LNCaP clone FGC (cell line): Measurements from ENCODE around the gene RIN3.

Source experiments
- DNase-seq: peaks from one replicate; pipeline ENCODE4 v3.0.0-alpha.2; 2011; ENCODE audit warnings: low read depth
- H3K4me3 ChIP-seq: 2 replicates; pipeline ENCODE4 v1.5.1; 2011; ENCODE audit warnings: mild to moderate bottlenecking, low read depth, low read length, control low read depth
- TF ChIP-seq, protein P1 (sequence below): IDR thresholded peaks from 2 replicates; pipeline ENCODE4 v1.5.1; 2012; ENCODE audit warnings: mild to moderate bottlenecking; ENCODE audit not compliant: control insufficient read depth, insufficient read depth; ENCODE audit errors: extremely low read depth

Gene RIN3

DNA sequence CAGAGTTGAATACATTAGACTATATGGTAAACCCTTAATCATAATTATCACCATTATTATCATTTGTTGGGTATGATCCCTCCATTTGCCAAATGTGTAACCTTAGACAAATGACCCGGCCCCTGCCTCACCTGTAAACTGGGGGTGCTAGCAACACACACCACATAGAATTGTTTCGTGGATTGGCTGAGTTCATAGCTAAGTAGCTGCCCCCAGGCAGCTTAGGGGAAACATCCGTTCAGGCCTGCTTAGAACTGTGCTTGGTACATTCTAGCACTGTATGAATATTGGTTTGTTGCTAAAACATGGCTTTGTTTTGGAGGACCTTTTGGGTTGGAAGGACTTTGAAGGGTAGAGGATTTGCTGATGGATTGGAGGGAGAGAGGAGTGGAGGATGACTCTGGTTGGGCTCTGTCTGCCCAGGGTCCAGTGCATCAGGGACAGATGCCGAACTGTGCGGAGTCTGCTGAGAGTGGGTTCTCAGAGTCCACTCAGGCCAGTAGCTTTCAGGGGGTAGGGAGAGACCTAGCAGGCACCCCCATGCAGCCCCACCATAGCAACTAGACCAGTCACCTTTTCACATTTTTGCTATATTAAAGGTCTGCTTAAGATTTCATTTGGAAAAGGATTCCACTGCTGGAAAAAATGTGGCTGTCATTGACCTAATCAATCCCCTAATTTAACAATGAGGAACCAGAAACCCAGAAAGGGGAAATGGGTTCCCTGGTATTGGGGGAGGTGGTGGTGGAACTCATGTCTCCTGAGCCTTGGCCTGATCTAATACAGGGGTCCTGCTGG lies 2.2 kb downstream of the RIN3 start:
- no peak for DNase-seq
- TF ChIP-seq, protein P1, sequence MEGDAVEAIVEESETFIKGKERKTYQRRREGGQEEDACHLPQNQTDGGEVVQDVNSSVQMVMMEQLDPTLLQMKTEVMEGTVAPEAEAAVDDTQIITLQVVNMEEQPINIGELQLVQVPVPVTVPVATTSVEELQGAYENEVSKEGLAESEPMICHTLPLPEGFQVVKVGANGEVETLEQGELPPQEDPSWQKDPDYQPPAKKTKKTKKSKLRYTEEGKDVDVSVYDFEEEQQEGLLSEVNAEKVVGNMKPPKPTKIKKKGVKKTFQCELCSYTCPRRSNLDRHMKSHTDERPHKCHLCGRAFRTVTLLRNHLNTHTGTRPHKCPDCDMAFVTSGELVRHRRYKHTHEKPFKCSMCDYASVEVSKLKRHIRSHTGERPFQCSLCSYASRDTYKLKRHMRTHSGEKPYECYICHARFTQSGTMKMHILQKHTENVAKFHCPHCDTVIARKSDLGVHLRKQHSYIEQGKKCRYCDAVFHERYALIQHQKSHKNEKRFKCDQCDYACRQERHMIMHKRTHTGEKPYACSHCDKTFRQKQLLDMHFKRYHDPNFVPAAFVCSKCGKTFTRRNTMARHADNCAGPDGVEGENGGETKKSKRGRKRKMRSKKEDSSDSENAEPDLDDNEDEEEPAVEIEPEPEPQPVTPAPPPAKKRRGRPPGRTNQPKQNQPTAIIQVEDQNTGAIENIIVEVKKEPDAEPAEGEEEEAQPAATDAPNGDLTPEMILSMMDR = no peak
- no peak overlapping the region for H3K4me3 ChIP-seq

DNA sequence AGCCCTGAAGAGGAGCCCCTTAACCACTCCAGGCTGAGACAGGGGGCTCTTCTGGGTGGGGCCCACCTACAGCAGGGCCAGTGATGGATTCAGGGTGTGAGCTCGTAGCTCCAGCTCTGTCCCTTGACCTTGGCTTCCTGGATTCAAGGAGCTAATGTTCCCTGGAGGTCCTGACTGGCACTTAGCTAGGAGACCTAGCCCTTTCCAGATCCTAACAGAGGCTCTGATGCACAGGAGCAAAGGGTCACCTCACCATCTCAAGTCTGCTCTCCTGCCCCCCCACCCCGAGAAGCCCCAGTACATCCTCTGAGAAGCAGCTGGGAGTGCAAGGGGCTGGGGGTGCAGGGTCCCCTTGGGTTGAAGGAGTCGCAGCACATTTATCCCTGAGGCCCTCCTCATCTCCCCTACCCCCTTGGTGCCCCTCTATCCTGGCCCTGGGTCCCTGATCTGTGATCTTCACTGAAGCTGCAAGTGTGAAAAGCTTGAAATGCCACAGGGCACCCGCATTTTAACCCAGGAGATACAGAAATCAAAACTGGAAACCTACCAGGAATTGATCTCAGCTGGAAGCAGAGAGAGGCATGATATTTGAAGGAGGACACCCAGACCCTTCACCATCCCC lies 2.9 kb downstream of the RIN3 start:
- DNase-seq = no peak
- TF ChIP-seq, protein P1 = no peak
- no peak overlapping the region for H3K4me3 ChIP-seq

DNA sequence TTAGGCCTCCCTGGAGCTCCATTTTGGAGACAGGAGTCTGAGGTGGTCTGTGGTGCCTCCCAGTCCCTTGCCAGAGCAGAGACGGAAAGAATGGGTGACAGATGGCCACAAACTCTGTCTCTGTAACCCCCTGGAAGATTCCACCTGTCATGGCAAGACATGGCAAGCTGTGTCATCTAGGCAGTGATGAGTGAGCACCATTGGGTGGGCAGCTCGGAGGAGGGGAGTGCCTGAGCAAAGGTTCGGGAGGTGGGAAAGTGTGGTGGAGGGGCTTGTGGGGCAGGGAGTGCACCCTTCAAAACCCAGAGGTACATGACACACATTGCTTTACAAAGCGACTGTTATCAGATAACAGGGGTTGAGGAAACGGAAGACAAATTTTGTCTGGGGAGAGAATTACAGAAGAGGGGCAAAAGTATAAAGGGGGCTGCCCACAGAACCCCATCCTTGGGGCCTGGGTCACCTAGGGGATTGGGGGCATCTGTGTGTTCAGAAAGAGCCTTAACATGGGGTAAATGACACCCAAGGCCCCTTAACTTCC lies 3.5 kb downstream of the RIN3 start:
- TF ChIP-seq, protein P1 = no peak
- no peak overlapping the region for H3K4me3 ChIP-seq
- DNase-seq = no peak

DNA sequence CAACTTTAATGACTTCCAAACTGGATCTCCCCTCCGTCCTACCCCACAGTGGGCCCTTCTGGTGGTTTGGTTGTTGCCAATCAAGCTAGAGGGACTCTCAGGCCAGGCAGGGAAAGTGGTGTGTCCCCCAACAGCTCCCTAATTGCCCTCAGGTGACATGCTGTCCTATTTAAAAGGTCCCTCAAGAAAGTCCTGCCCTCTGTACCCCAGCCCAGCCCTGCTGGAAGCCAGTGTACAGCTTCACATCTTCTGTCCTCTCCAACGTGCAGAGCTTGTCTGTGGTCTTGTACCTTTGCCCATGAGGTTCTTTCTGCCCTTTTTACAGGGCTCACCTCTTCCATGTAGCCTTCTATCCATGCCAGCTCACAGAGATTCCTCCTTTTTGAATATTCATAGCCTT lies 4.2 kb downstream of the RIN3 start:
- no peak for DNase-seq
- no peak overlapping the region for H3K4me3 ChIP-seq
- TF ChIP-seq, protein P1 = no peak

DNA sequence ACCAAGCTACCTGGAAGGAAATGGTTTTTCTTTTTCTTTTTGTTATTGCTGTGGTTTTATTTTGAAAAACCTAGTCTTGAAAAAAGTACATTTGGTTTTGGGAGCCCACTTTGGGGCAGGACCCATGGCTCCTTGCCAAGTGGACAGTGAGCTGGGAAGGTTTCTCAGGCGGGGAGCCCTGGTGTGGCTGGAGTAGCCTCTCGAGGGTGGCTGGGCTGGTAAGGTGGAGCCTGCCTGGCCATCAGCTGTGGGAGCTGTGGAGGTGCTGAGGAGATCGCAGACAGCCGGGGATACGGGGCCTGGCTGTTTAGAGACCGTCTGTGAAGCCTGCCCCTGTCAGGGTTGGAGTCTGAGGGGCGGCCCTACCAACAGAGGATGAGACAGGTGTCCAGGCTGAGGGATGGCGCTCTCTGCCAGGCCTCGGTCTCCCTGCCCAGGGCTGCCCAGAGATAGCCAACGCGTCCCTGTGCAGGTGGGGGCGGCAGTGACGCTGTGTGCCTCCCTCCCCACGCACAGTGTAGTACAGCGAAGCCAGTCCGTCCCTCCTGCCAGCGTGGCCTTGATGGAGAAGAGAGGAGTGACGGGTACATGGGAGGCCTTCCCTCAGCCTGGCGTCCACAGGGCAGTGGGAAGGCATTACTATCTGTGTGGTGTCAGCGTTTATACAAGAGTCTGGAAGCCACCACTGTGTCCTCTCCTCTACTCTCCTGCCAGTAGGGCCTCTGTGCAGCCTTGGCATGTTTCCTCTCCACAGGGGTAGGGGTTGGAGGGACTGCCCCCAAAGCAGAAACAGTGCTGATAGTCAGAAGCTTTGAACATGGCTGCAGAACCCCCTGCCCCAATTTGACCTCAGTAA lies 5.9 kb downstream of the RIN3 start:
- H3K4me3 ChIP-seq = no peak overlapping the region
- no peak for DNase-seq
- TF ChIP-seq, protein P1 = no peak

DNA sequence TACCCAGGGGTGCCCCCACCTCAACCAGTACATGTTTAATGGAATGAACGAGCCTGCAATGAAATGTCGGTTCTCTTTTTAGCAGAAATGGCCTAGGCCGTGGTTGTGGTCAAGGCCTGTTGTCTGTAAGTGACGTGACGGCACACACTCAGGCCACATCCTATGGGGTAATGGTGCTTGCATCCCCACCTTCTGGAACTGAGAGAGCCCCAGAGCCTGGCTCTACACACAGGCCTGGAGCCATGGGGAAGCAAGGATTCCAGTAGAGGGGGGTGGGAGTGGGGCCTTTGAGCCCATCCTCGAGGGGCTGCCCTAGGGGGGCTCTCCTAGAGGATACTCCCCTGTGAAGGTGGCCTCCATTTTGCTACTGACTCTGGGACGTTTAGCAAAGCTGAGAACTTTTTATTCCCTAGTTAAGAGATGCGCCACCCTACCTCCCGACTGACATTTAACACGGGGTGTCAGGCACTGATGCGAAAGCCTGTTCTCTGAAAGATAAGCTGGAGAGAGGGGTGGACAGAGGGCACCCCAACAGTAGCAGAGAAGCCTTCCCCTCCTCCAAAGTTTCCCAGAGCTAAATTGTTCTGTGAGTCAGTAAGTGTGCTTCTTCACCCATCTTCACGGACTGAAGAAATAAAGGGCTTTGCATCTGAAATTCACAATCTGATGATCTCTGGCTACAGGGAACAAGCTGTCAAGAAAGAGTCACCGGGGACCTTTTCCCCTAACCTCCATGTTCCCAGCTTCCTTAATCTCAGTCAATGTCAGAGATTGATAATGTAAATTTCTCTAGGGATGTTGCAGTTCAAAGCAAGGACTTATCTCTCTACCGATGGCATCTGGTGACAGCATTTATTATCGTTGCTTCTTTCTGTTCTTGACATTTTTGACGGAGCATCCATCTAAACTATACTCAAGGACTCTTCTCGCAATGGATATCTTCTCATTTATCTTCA lies 6.8 kb downstream of the RIN3 start:
- TF ChIP-seq, protein P1 = no peak

More for the DNA sequence above, 6.8 kb downstream of the RIN3 start:
- no peak overlapping the region for H3K4me3 ChIP-seq
- no peak for DNase-seq
